SU-DHL-6 (cell line): ENCODE data around the gene AKAP8L.

ENCODE experiments used
- H2AFZ ChIP-seq: fragments of 200-600 bp; sonication (generic); 2 replicates; pipeline ENCODE4 v1.6.1; 2014; ENCODE audit warnings: low read depth, mild to moderate bottlenecking, moderate library complexity, mixed read lengths, antibody characterized with exemption, low read length; ENCODE audit not compliant: severe bottlenecking
- H3F3A ChIP-seq: fragments of 200-600 bp; shearing (Covaris generic); 2 replicates; pipeline ENCODE4 v1.6.0; 2016; ENCODE audit warnings: antibody characterized with exemption, mild to moderate bottlenecking; ENCODE audit not compliant: insufficient read depth
- H3K27ac ChIP-seq: fragments of 200-600 bp; sonication (generic); 2 replicates; pipeline ENCODE4 v1.5.1; 2016; ENCODE audit warnings: low read depth, mild to moderate bottlenecking, low read length, moderate library complexity, mixed read lengths
- H3K27me3 ChIP-seq: fragments of 200-600 bp; sonication (generic), shearing (Covaris generic); 2 replicates; pipeline ENCODE4 v1.6.0; 2014; ENCODE audit warnings: mild to moderate bottlenecking, low read length
- H3K36me3 ChIP-seq: fragments of 200-600 bp; sonication (generic); 2 replicates; pipeline ENCODE4 v1.6.1; 2014; ENCODE audit warnings: mild to moderate bottlenecking, low read length, mixed read lengths
- H3K4me2 ChIP-seq: fragments of 300-600, 200-600 bp; shearing (Covaris generic), sonication (generic); 2 replicates; pipeline ENCODE4 v1.6.0; 2014; ENCODE audit warnings: low read length, low read depth, mild to moderate bottlenecking; ENCODE audit not compliant: poor library complexity, severe bottlenecking
- H3K4me3 ChIP-seq: fragments of 200-600 bp; sonication (generic); 2 replicates; pipeline ENCODE4 v1.5.1; 2014; ENCODE audit warnings: antibody characterized with exemption, low read length, mild to moderate bottlenecking, mixed read lengths; ENCODE audit not compliant: insufficient read depth, poor library complexity, severe bottlenecking
- H3K79me2 ChIP-seq: fragments of 200-600 bp; sonication (generic); 2 replicates; pipeline ENCODE4 v1.6.1; 2014; ENCODE audit warnings: mild to moderate bottlenecking, low read length, moderate library complexity; ENCODE audit not compliant: insufficient read depth
- H3K9ac ChIP-seq: fragments of 200-600 bp; sonication (generic); 2 replicates; pipeline ENCODE4 v1.7.0; 2014; ENCODE audit warnings: mild to moderate bottlenecking, low read length
- H3K9me2 ChIP-seq: fragments of 200-600 bp; sonication (generic); replicated peaks from 2 replicates; pipeline ENCODE4 v1.6.1; 2014; ENCODE audit warnings: low read length; ENCODE audit not compliant: insufficient read depth
- H3K9me3 ChIP-seq: fragments of 200-600 bp; sonication (generic); 2 replicates; pipeline ENCODE4 v1.6.1; 2014; ENCODE audit warnings: low read length, mixed read lengths; ENCODE audit not compliant: insufficient read depth
- H4K20me1 ChIP-seq: fragments of 200-600 bp; sonication (generic); 2 replicates; pipeline ENCODE4 v1.6.1; 2014; ENCODE audit warnings: low read depth, mild to moderate bottlenecking, antibody characterized with exemption, low read length, moderate library complexity, mixed read lengths
- EZH2phosphoT487 ChIP-seq: fragments of 200-600 bp; sonication (generic), shearing (Covaris generic); conservative IDR thresholded peaks from 2 replicates; pipeline ENCODE4 v1.6.1; 2018; ENCODE audit warnings: mild to moderate bottlenecking, antibody characterized with exemption, low read length, moderate library complexity, mixed read lengths
- TF ChIP-seq, protein P1 (sequence below): fragments of 200-600 bp; sonication (generic); IDR thresholded peaks from one replicate; pipeline ENCODE4 v1.5.1; 2017; ENCODE audit warnings: antibody characterized with exemption, mild to moderate bottlenecking, low read length, moderate library complexity; ENCODE audit not compliant: insufficient read depth, poor library complexity, severe bottlenecking

Gene AKAP8L

DNA sequence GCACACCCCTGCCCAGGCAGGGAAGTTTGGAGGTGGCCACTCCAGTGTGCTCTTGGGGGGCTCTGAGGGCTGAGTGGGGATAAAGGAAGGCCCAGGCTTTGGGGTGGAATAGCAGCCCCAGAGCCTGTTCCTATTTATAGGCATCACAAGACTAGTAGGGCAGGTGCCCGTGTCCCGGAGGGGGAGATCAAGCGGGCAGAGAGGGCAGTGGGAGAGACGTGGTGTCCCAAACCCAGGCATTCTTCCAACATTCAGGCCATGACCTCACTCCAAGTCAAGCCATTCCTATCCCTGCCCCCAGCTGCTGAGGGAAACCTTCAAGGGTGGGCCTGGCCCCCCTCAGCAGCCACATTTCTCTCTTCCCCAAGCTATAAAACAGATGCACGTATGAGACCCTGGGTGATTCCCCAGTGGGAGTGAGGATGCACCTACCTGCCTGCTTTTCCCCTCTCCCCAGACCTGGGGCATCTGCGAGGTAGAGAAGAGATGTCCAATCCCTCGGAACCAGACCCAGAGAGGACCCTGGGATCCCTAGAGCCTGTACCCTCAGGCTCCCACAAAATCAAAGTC is 27.1 kb upstream of the AKAP8L start:
- Histone ChIP-seq H3K9ac (no peak overlapping the region), H3K27me3 (no peaks in the 10 kb centered on the region), H3K9me3 (no peaks in the 10 kb centered on the region), H3K9me2 (no peaks in the 10 kb centered on the region), H3K36me3 (no peaks in the 10 kb centered on the region), H3K79me2 (no peaks in the 10 kb centered on the region), H2AFZ (no peak overlapping the region), H3K4me2 (no peak overlapping the region), H3F3A (peaks cover under 1% of the 10 kb centered on the region; the same call in 1 of the 2 replicates), H3K4me3 (no peak overlapping the region), H3K27ac (no peak overlapping the region), H4K20me1 (no peaks in the 10 kb centered on the region)
- TF ChIP-seq EZH2phosphoT487, result no peak
- TF ChIP-seq, protein P1, sequence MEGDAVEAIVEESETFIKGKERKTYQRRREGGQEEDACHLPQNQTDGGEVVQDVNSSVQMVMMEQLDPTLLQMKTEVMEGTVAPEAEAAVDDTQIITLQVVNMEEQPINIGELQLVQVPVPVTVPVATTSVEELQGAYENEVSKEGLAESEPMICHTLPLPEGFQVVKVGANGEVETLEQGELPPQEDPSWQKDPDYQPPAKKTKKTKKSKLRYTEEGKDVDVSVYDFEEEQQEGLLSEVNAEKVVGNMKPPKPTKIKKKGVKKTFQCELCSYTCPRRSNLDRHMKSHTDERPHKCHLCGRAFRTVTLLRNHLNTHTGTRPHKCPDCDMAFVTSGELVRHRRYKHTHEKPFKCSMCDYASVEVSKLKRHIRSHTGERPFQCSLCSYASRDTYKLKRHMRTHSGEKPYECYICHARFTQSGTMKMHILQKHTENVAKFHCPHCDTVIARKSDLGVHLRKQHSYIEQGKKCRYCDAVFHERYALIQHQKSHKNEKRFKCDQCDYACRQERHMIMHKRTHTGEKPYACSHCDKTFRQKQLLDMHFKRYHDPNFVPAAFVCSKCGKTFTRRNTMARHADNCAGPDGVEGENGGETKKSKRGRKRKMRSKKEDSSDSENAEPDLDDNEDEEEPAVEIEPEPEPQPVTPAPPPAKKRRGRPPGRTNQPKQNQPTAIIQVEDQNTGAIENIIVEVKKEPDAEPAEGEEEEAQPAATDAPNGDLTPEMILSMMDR, result no peak

DNA sequence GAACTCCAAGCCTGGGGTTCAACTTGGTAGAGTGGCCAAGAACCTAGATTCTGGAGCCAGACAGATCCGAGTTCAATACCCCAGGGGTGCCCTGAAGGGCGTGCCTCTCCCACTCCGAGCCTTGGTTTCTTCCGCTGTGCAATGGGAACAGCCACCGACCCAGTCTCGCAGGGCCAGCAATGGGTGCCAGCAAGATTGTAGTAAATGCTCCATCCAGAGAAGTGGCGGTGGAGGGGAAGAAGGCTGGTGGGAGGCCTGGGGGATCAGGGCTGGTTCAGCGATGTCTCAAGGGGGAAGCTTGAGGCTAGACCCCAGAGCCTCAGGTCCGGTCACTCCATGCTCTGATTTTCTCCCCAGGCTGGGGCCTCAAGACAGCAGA is 26.4 kb upstream of the AKAP8L start:
- no peaks in the 10 kb centered on the region for H3K79me2 ChIP-seq
- no peaks in the 10 kb centered on the region for H3K36me3 ChIP-seq
- no peak overlapping the region for H3K4me3 ChIP-seq
- H3K27me3 ChIP-seq, result no peaks in the 10 kb centered on the region
- no peaks in the 10 kb centered on the region for H3F3A ChIP-seq
- no peak for TF ChIP-seq EZH2phosphoT487
- TF ChIP-seq, protein P1, result no peak
- no peak overlapping the region for H3K27ac ChIP-seq
- no peaks in the 10 kb centered on the region for H3K9me2 ChIP-seq
- no peaks in the 10 kb centered on the region for H4K20me1 ChIP-seq
- no peak overlapping the region for H3K4me2 ChIP-seq
- H3K9ac ChIP-seq, result no peak overlapping the region
- H3K9me3 ChIP-seq, result no peaks in the 10 kb centered on the region
- H2AFZ ChIP-seq, result no peak overlapping the region

DNA sequence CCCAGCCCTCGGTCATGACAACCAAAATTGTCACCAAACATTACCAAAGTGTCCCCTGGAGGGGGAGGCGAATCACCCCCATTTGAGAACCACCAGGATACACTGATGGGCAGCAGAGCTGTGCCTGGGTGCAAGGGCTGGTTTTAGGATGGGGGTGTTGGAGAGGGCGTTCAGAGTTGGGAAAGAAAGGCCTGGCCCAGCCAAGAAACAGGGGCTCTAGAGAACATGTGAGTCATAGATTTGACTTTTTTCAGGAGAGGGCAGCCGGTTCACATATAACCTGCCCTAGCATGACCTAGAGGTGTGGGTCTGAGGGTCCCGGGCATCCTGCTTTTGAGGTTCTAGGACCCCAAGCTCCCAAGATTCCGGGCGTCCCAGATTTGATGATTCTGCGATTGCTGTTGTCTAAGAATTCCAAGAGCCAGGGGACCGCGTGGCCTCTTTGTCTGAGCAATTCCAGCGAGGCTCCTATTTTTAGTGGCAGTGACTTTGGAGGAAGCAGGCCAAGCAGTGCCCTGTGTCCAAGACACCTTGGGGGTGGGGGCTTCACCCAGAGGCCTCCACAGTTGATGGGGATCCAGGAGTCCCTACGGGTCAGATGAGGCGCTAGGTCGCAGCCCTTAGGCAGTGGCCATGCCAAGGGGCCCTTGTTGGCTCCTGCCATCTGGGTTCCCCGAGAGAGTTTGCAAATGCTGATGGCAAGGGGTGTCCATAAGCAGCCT is 25.9 kb upstream of the AKAP8L start:
- Histone ChIP-seq H3K9me2 (no peaks in the 10 kb centered on the region), H3K9me3 (no peaks in the 10 kb centered on the region), H3K27me3 (no peaks in the 10 kb centered on the region), H3F3A (no peaks in the 10 kb centered on the region), H3K27ac (no peak overlapping the region), H3K4me3 (no peak overlapping the region), H4K20me1 (no peaks in the 10 kb centered on the region), H3K36me3 (no peaks in the 10 kb centered on the region), H3K79me2 (no peaks in the 10 kb centered on the region), H3K4me2 (no peak overlapping the region), H2AFZ (no peak overlapping the region), H3K9ac (no peak overlapping the region)
- TF ChIP-seq, protein P1, result no peak
- TF ChIP-seq EZH2phosphoT487, result no peak
